Karpas-422 (cell line): ENCODE data around the gene FRMD3. TPM values are rescaled to one million over a fixed set of nuclear protein-coding genes. Genes with fewer than 3 reads are reported as not detected.
A peak's percentile ranks its signal among the peaks of the same experiment; 100 is the strongest.

Source experiments
- DNase-seq: peaks from one replicate; pipeline ENCODE4 v3.0.0-alpha.2; 2015
- H2AFZ ChIP-seq: fragments of 200-600 bp; sonication (generic); 2 replicates; pipeline ENCODE4 v1.6.1; 2014; ENCODE audit warnings: antibody characterized with exemption, low read length, mixed read lengths
- H3K27ac ChIP-seq: fragments of 200-600 bp; sonication (generic); 2 replicates; pipeline ENCODE4 v1.5.1; 2014; ENCODE audit warnings: mild to moderate bottlenecking, low read length, moderate library complexity
- H3K27me3 ChIP-seq: fragments of 200-600 bp; sonication (generic); 2 replicates; pipeline ENCODE4 v1.6.1; 2014; ENCODE audit warnings: low read length, mixed read lengths
- H3K36me3 ChIP-seq: fragments of 200-600 bp; sonication (generic); 2 replicates; pipeline ENCODE4 v1.6.1; 2014; ENCODE audit warnings: low read length, mixed read lengths; ENCODE audit not compliant: insufficient read depth
- H3K4me1 ChIP-seq: fragments of 200-600 bp; sonication (generic); 2 replicates; pipeline ENCODE4 v1.6.1; 2014; ENCODE audit warnings: mild to moderate bottlenecking, low read length, mixed read lengths
- H3K4me2 ChIP-seq: fragments of 200-600 bp; sonication (generic); 2 replicates; pipeline ENCODE4 v1.6.1; 2014; ENCODE audit warnings: low read length, low read depth, mild to moderate bottlenecking; ENCODE audit not compliant: poor library complexity, severe bottlenecking
- H3K4me3 ChIP-seq: fragments of 200-600 bp; sonication (generic); 2 replicates; pipeline ENCODE4 v1.5.1; 2014; ENCODE audit warnings: mild to moderate bottlenecking, antibody characterized with exemption, low read length, mixed read lengths
- H3K79me2 ChIP-seq: fragments of 200-600 bp; sonication (generic); 2 replicates; pipeline ENCODE4 v1.6.1; 2014; ENCODE audit warnings: mild to moderate bottlenecking, low read length, mixed read lengths
- H3K9ac ChIP-seq: fragments of 200-600 bp; sonication (generic); 2 replicates; pipeline ENCODE4 v1.6.0; 2014; ENCODE audit warnings: low read length
- H3K9me2 ChIP-seq: fragments of 200-600 bp; sonication (generic), shearing (Covaris generic); replicated peaks from 2 replicates; pipeline ENCODE4 v1.6.0; 2014; ENCODE audit warnings: mild to moderate bottlenecking, low read length, moderate library complexity; ENCODE audit not compliant: insufficient read depth
- H3K9me3 ChIP-seq: fragments of 300-700, 200-600 bp; sonication (generic); 2 replicates; pipeline ENCODE4 v1.6.1; 2014; ENCODE audit warnings: low read length, mixed read lengths
- H4K20me1 ChIP-seq: fragments of 200-600 bp; sonication (generic); 2 replicates; pipeline ENCODE4 v1.6.1; 2014; ENCODE audit warnings: mild to moderate bottlenecking, antibody characterized with exemption, low read length, low read depth; ENCODE audit not compliant: insufficient read depth
- total RNA-seq: library from RNA; depleted of rRNA; stranded (reverse); fragments of >200 nt; shearing (Covaris generic); gene quantifications from 2 replicates; pipeline ENCODE4 v1.2.3, GENCODE V29; 2014; ENCODE audit warnings: low replicate concordance

The FRMD3 gene
- total RNA-seq, 1 experiment from 2014 or later, result not detected

- Histone ChIP-seq H3K9ac (no peak overlapping the region), H3K4me1 (no peaks in the 10 kb centered on the region), H3K27ac (no peak overlapping the region), H4K20me1 (no peaks in the 10 kb centered on the region), H3K4me2 (no peak overlapping the region), H3K9me3 (no peaks in the 10 kb centered on the region), H3K79me2 (no peaks in the 10 kb centered on the region), H3K9me2 (no peaks in the 10 kb centered on the region), H3K27me3 (no peaks in the 10 kb centered on the region), H3K4me3 (no peak overlapping the region), H3K36me3 (no peaks in the 10 kb centered on the region), H2AFZ (no peak overlapping the region)
- DNase-seq, result no peak
These were observed 318.2 kb downstream of the FRMD3 start for GRCh38 chr9:83219924-83220438.

- no peaks in the 10 kb centered on the region for H3K79me2 ChIP-seq
- H3K4me3 ChIP-seq, result no peak overlapping the region
- no peaks in the 10 kb centered on the region for H4K20me1 ChIP-seq
- H3K9me2 ChIP-seq, result no peaks in the 10 kb centered on the region
- no peak overlapping the region for H2AFZ ChIP-seq
- H3K36me3 ChIP-seq, result no peaks in the 10 kb centered on the region
- H3K9ac ChIP-seq, result no peak overlapping the region
- H3K4me1 ChIP-seq, result no peaks in the 10 kb centered on the region
- no peaks in the 10 kb centered on the region for H3K27me3 ChIP-seq
- no peak overlapping the region for H3K27ac ChIP-seq
- no peaks in the 10 kb centered on the region for H3K9me3 ChIP-seq
- no peak overlapping the region for H3K4me2 ChIP-seq
- DNase-seq, result peak; percentile 46
These were observed 318.9 kb downstream of the FRMD3 start for GRCh38 chr9:83219154-83219923.

DNA sequence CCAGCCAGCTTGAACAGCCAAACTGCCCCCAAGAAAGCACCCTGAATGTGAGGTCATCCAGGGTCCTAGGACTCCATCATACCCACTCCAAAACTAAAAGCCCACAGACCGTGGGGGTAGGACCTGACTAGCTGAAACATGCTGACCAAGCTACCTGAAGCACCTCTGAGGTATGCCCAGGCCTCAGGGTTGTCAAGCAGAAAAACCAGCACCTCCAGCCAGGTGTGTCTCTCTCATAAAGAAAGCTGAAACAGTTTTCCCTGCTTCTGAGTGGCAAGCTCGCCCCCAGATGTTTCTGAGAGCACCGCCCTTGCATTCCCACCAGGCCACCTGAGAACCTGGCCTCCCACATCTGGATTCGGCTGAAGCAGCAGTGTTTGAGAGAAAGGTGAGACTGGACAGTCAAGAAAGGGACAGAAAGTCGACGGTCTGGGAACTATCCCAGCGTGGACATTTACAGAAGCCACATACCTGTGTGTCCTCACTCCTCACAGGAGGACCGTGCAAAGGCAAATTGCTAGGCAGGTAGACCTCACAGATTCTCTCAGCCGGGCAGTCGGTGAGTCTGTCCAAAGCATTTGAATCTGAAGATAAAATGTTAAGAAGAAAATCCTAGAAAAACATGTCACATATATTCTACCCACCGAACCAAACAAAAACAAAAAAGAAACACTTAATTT, 319.6 kb downstream of the FRMD3 start:
- no peak overlapping the region for H2AFZ ChIP-seq
- no peaks in the 10 kb centered on the region for H3K9me3 ChIP-seq
- no peaks in the 10 kb centered on the region for H3K27me3 ChIP-seq
- no peaks in the 10 kb centered on the region for H3K9me2 ChIP-seq
- no peak overlapping the region for H3K9ac ChIP-seq
- no peak overlapping the region for H3K27ac ChIP-seq
- no peaks in the 10 kb centered on the region for H3K79me2 ChIP-seq
- no peak overlapping the region for H3K4me2 ChIP-seq
- no peaks in the 10 kb centered on the region for H3K4me1 ChIP-seq
- H4K20me1 ChIP-seq, result no peaks in the 10 kb centered on the region
- no peaks in the 10 kb centered on the region for H3K36me3 ChIP-seq
- H3K4me3 ChIP-seq, result no peak overlapping the region
- no peak for DNase-seq

DNA sequence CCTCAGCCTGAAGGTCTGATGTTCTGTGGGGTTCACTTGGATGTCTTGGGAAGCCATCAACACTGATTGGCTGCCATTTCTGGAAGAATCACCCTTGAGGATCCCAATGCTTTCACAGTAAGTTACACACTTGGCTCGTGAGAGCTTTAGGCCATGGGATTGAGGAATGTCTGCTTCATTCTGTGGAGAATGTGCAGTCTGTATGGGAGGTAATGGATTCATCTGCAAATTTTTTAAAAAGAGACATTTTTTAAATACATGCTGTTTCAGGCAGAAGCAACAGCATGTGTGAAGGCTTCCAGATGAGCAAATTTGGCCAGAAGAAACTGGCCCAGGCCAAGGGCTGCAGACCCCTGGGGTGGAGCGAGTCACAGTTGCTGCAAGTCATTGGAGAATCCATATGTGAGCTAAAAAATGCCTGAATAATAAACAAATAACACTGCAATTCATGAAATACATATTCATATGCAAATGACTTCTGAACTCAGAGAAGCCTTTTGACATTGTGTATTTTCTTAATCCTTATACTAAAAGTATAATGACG, 328.9 kb downstream of the FRMD3 start:
- Histone ChIP-seq H3K36me3 (no peaks in the 10 kb centered on the region), H3K9me2 (no peaks in the 10 kb centered on the region), H3K9ac (no peak overlapping the region), H3K27me3 (no peaks in the 10 kb centered on the region), H3K4me3 (no peak overlapping the region), H3K27ac (no peak overlapping the region), H4K20me1 (no peaks in the 10 kb centered on the region), H3K79me2 (no peaks in the 10 kb centered on the region), H3K9me3 (no peaks in the 10 kb centered on the region), H3K4me2 (no peak overlapping the region), H3K4me1 (no peaks in the 10 kb centered on the region), H2AFZ (no peak overlapping the region)
- DNase-seq, result no peak

DNA sequence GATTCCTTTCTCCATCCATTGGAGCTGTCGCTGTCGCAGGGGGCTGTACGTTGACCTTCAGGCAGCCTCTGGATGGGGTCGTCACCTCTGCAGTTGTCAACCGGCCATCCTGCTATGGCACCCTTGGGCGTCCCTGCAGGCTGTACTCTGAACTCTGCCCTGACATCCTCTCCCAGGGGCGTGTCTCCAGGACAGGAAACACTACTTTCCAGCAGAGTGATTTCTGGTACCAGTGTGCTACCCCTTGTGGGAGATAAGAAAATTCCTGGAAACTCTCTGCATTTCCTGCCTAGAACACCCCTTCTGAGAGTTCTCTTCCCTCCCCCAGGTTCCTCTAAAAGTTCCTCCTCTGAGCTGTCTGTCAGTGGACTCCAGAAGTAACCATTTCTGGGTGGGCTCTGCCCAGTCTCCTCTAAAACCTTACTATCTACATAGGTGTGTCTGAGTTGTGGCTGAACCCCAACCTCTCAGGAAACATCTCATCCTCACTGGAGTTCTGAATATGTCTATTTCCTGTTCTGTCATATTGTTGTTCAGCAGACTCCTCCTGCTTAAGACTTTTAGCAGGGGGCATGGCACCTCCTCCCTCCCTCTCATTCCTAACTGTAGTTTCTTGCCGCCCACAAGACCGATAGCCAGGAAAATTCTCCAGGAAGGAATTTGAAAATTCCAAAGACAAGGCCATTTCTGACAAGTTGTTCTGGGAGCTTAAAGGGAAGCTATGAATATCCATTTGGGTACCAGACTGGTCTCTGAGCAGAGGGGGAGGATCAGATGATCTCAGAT, 329.9 kb downstream of the FRMD3 start:
- no peaks in the 10 kb centered on the region for H3K9me2 ChIP-seq
- no peaks in the 10 kb centered on the region for H3K79me2 ChIP-seq
- H3K9ac ChIP-seq, result no peak overlapping the region
- H2AFZ ChIP-seq, result no peak overlapping the region
- H3K4me2 ChIP-seq, result no peak overlapping the region
- no peak for DNase-seq
- no peak overlapping the region for H3K27ac ChIP-seq
- no peaks in the 10 kb centered on the region for H4K20me1 ChIP-seq
- no peaks in the 10 kb centered on the region for H3K36me3 ChIP-seq
- H3K9me3 ChIP-seq, result no peaks in the 10 kb centered on the region
- H3K4me3 ChIP-seq, result no peak overlapping the region
- no peaks in the 10 kb centered on the region for H3K27me3 ChIP-seq
- no peaks in the 10 kb centered on the region for H3K4me1 ChIP-seq

DNA sequence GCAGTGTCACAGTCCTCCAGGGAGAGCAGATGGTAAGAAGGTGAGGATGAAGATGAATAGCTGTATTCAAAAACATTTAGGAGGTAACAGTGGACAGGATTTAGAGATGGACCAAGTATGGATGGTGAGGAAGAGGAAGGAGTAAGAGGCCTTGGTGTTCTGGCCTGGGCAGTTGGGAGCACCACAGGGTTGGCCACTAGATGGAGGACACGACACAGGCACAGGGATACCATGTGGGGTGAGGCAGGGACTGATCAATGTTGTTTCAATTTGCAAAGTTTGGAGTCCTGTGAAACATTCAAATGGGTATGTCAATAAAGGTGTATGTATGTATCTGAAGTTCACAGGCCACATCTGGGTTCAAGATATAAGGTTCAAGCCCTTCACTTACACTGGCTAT, 334.2 kb downstream of the FRMD3 start:
- no peak overlapping the region for H3K4me2 ChIP-seq
- no peaks in the 10 kb centered on the region for H3K36me3 ChIP-seq
- H3K9ac ChIP-seq, result no peak overlapping the region
- no peak for DNase-seq
- H3K79me2 ChIP-seq, result no peaks in the 10 kb centered on the region
- no peaks in the 10 kb centered on the region for H3K27me3 ChIP-seq
- no peaks in the 10 kb centered on the region for H3K9me3 ChIP-seq
- no peak overlapping the region for H3K4me3 ChIP-seq
- no peaks in the 10 kb centered on the region for H3K4me1 ChIP-seq
- no peaks in the 10 kb centered on the region for H4K20me1 ChIP-seq
- H3K27ac ChIP-seq, result no peak overlapping the region
- no peaks in the 10 kb centered on the region for H3K9me2 ChIP-seq
- H2AFZ ChIP-seq, result no peak overlapping the region

GRCh38 chr9:83200531-83200930, 337.7 kb downstream of the FRMD3 start:
- Histone ChIP-seq H2AFZ (no peak overlapping the region), H3K36me3 (no peaks in the 10 kb centered on the region), H3K27ac (no peak overlapping the region), H4K20me1 (no peaks in the 10 kb centered on the region), H3K27me3 (no peaks in the 10 kb centered on the region), H3K9ac (no peak overlapping the region), H3K9me2 (no peaks in the 10 kb centered on the region), H3K4me2 (no peak overlapping the region), H3K4me3 (no peak overlapping the region), H3K9me3 (no peaks in the 10 kb centered on the region), H3K4me1 (no peaks in the 10 kb centered on the region), H3K79me2 (no peaks in the 10 kb centered on the region)
- no peak for DNase-seq

DNA sequence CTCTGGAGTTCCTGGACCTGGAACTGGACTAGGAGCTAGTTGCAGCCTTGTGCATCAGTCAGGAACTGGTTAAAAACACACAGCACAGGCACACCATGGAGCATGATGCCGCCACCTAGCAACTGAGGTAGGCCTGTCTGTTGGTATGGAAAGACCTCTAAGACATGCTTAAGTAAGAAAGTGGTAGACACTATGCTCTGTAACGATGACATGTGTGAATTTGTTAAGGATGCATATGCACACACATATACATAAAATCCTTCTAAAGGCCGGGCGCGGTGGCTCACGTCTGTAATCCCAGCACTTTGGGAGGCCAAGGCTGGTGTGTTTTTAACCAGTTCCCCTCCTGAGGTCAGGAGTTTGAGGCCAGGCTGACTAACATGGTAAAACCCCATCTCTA, 338.4 kb downstream of the FRMD3 start:
- H3K27ac ChIP-seq, result no peak overlapping the region
- H3K9me3 ChIP-seq, result no peaks in the 10 kb centered on the region
- H3K9me2 ChIP-seq, result no peaks in the 10 kb centered on the region
- H3K4me2 ChIP-seq, result no peak overlapping the region
- no peaks in the 10 kb centered on the region for H3K36me3 ChIP-seq
- H4K20me1 ChIP-seq, result no peaks in the 10 kb centered on the region
- no peak overlapping the region for H3K4me3 ChIP-seq
- H3K9ac ChIP-seq, result no peak overlapping the region
- no peaks in the 10 kb centered on the region for H3K27me3 ChIP-seq
- no peak for DNase-seq
- no peaks in the 10 kb centered on the region for H3K4me1 ChIP-seq
- no peak overlapping the region for H2AFZ ChIP-seq
- H3K79me2 ChIP-seq, result no peaks in the 10 kb centered on the region
